Measurements from ENCODE around the gene COL5A3. TPM values are rescaled to one million over a fixed set of nuclear protein-coding genes. Genes with fewer than 3 reads are reported as not detected.

Gene COL5A3
- total RNA-seq, 1 experiment from 2014 or later: 3.0 TPM

Other genes starting within 250 kb of the COL5A3 start
- gene ZNF846, start 241.8 kb downstream of the COL5A3 start, total RNA-seq (2014; rRNA removed; shearing (Covaris generic)): 12.4 and 12.6 TPM in 2 replicates
- 13.9 and 20.9 TPM in 2 replicates for gene FBXL12, start 191.4 kb downstream of the COL5A3 start, total RNA-seq (2014; rRNA removed; shearing (Covaris generic))
- 634 and 688 TPM in 2 replicates for gene UBL5, start 182.6 kb downstream of the COL5A3 start, total RNA-seq (2014; rRNA removed; shearing (Covaris generic))
- 137 and 205 TPM in 2 replicates for gene PIN1, start 175.2 kb downstream of the COL5A3 start, total RNA-seq (2014; rRNA removed; shearing (Covaris generic))
- gene OLFM2, start 74.0 kb downstream of the COL5A3 start, total RNA-seq (2014; rRNA removed; shearing (Covaris generic)): 0.49 and 1.4 TPM in 2 replicates
- 0.12 TPM in 1 of 2 replicates, not detected in the other for gene RDH8, start 3.0 kb upstream of the COL5A3 start, total RNA-seq (2014; rRNA removed; shearing (Covaris generic))
- gene SHFL, start 75.8 kb upstream of the COL5A3 start, total RNA-seq (2014; rRNA removed; shearing (Covaris generic)): 15.6 and 21.9 TPM in 2 replicates
- gene ANGPTL6, start 92.2 kb upstream of the COL5A3 start, total RNA-seq (2014; rRNA removed; shearing (Covaris generic)): 0.98 TPM in 1 of 2 replicates, not detected in the other
- gene PPAN, start 95.9 kb upstream of the COL5A3 start, total RNA-seq (2014; rRNA removed; shearing (Covaris generic)): 17.8 and 19.3 TPM in 2 replicates
- 1.1 and 1.2 TPM in 2 replicates for gene P2RY11, start 101.2 kb upstream of the COL5A3 start, total RNA-seq (2014; rRNA removed; shearing (Covaris generic))
- gene EIF3G, start 109.4 kb upstream of the COL5A3 start, total RNA-seq (2014; rRNA removed; shearing (Covaris generic)): 264 and 284 TPM in 2 replicates
- 100 and 108 TPM in 2 replicates for gene DNMT1, start 184.4 kb upstream of the COL5A3 start, total RNA-seq (2014; rRNA removed; shearing (Covaris generic))
- 4.7 and 4.9 TPM in 2 replicates for gene S1PR2, start 220.8 kb upstream of the COL5A3 start, total RNA-seq (2014; rRNA removed; shearing (Covaris generic))
- 57.6 and 71.7 TPM in 2 replicates for gene MRPL4, start 241.7 kb upstream of the COL5A3 start, total RNA-seq (2014; rRNA removed; shearing (Covaris generic))